Stimulated activated memory B cell treated with anti-CD40 and anti-IgM and Interleukin-4, amounts not matched to agents 10 μg/mL and 1 μg/mL and 100 μg/mL, for 72 hours (primary cell): Measurements from ENCODE around the gene ARG1.
"Not testable (repeated sequence)": the region's sequence is repeated elsewhere in the genome, so short reads cannot be mapped to it uniquely, and the experiment has no call there.

Experiments
- ATAC-seq: fragments of 150-1000 bp; cut with Tn5 transposase; 2 replicates; pipeline ENCODE4 v1.10.0; 2021
- H3K27ac Mint-ChIP-seq: one replicate; pipeline ENCODE4 v1.8.0; 2022; ENCODE audit warnings: mild to moderate bottlenecking, mixed read lengths
- H3K27me3 Mint-ChIP-seq: one replicate; pipeline ENCODE4 v1.8.0; 2022; ENCODE audit warnings: mixed read lengths
- H3K36me3 Mint-ChIP-seq: one replicate; pipeline ENCODE4 v1.8.0; 2022; ENCODE audit warnings: mixed read lengths
- H3K4me1 Mint-ChIP-seq: one replicate; pipeline ENCODE4 v1.8.0; 2022; ENCODE audit warnings: mixed read lengths
- H3K4me3 Mint-ChIP-seq: one replicate; pipeline ENCODE4 v1.8.0; 2022; ENCODE audit warnings: mild to moderate bottlenecking, moderate library complexity, mixed read lengths
- H3K9me3 Mint-ChIP-seq: one replicate; pipeline ENCODE4 v1.8.0; 2022; ENCODE audit warnings: mixed read lengths

The ARG1 gene

GRCh38 chr6:131572686-131573415, at the start of gene ARG1:
ARG1 (plus strand) TSS chr6:131573226; CDS start chr6:131573283, 57 bp downstream.
- ATAC-seq, result no peak
- peaks cover 54% of the 10 kb centered on the region for H3K36me3 Mint-ChIP-seq
- H3K27ac Mint-ChIP-seq, result no peak within 1 kb of the TSS
- H3K9me3 Mint-ChIP-seq, result no peaks in the 10 kb centered on the region
- no peaks in the 10 kb centered on the region for H3K4me1 Mint-ChIP-seq
- H3K27me3 Mint-ChIP-seq, result no peaks in the 10 kb centered on the region
- no peak within 1 kb of the TSS for H3K4me3 Mint-ChIP-seq

- H3K4me1 Mint-ChIP-seq, result no peaks in the 10 kb centered on the region
- no peak for ATAC-seq
- no peak overlapping the region for H3K4me3 Mint-ChIP-seq
- H3K9me3 Mint-ChIP-seq, result peaks cover 2% of the 10 kb centered on the region
- H3K36me3 Mint-ChIP-seq, result no peaks in the 10 kb centered on the region
- H3K27me3 Mint-ChIP-seq, result no peaks in the 10 kb centered on the region
- H3K27ac Mint-ChIP-seq, result no peak overlapping the region
Measured at GRCh38 chr6:131523988-131524673, 48.9 kb upstream of the ARG1 start.

GRCh38 chr6:131524695-131525336, 48.2 kb upstream of the ARG1 start:
- Mint-ChIP-seq H3K4me1 (no peaks in the 10 kb centered on the region), H3K9me3 (peaks cover 2% of the 10 kb centered on the region), H3K4me3 (no peak overlapping the region), H3K27me3 (no peaks in the 10 kb centered on the region), H3K27ac (no peak overlapping the region), H3K36me3 (no peaks in the 10 kb centered on the region)
- ATAC-seq, result no peak

GRCh38 chr6:131530936-131531335, 42.1 kb upstream of the ARG1 start:
- not testable (repeated sequence) for H3K4me1 Mint-ChIP-seq, H3K27ac Mint-ChIP-seq, H3K36me3 Mint-ChIP-seq, H3K4me3 Mint-ChIP-seq, H3K9me3 Mint-ChIP-seq, ATAC-seq
- peaks cover 14% of the 10 kb centered on the region for H3K27me3 Mint-ChIP-seq

GRCh38 chr6:131531681-131532080, 41.3 kb upstream of the ARG1 start:
- peaks cover 14% of the 10 kb centered on the region for H3K27me3 Mint-ChIP-seq
- not testable (repeated sequence) for H3K27ac Mint-ChIP-seq, ATAC-seq, H3K4me1 Mint-ChIP-seq, H3K36me3 Mint-ChIP-seq, H3K9me3 Mint-ChIP-seq, H3K4me3 Mint-ChIP-seq

GRCh38 chr6:131532580-131533039, 40.4 kb upstream of the ARG1 start:
- Mint-ChIP-seq H3K36me3 (no peaks in the 10 kb centered on the region), H3K4me1 (peaks cover 9% of the 10 kb centered on the region), H3K27ac (no peak overlapping the region), H3K27me3 (peaks cover 14% of the 10 kb centered on the region), H3K4me3 (no peak overlapping the region), H3K9me3 (no peaks in the 10 kb centered on the region)
- ATAC-seq, result peak; percentile 76

GRCh38 chr6:131538615-131539014, 34.4 kb upstream of the ARG1 start:
- H3K27ac Mint-ChIP-seq, H3K4me1 Mint-ChIP-seq, H3K9me3 Mint-ChIP-seq, ATAC-seq, H3K4me3 Mint-ChIP-seq, H3K36me3 Mint-ChIP-seq: not testable (repeated sequence)
- H3K27me3 Mint-ChIP-seq, result peaks cover 31% of the 10 kb centered on the region

GRCh38 chr6:131545317-131545716, 27.7 kb upstream of the ARG1 start:
- no peak overlapping the region for H3K27ac Mint-ChIP-seq
- H3K9me3 Mint-ChIP-seq, result no peaks in the 10 kb centered on the region
- H3K36me3 Mint-ChIP-seq, result no peaks in the 10 kb centered on the region
- peaks cover 12% of the 10 kb centered on the region for H3K27me3 Mint-ChIP-seq
- no peak overlapping the region for H3K4me3 Mint-ChIP-seq
- no peak for ATAC-seq
- H3K4me1 Mint-ChIP-seq, result no peaks in the 10 kb centered on the region

- H3K27me3 Mint-ChIP-seq, result no peaks in the 10 kb centered on the region
- H3K27ac Mint-ChIP-seq, result no peak overlapping the region
- no peaks in the 10 kb centered on the region for H3K4me1 Mint-ChIP-seq
- no peaks in the 10 kb centered on the region for H3K9me3 Mint-ChIP-seq
- no peaks in the 10 kb centered on the region for H3K36me3 Mint-ChIP-seq
- no peak for ATAC-seq
- no peak overlapping the region for H3K4me3 Mint-ChIP-seq
Measured at GRCh38 chr6:131547488-131547887, 25.5 kb upstream of the ARG1 start.

GRCh38 chr6:131548441-131548840, 24.6 kb upstream of the ARG1 start:
- H3K36me3 Mint-ChIP-seq, result no peaks in the 10 kb centered on the region
- H3K27me3 Mint-ChIP-seq, result no peaks in the 10 kb centered on the region
- H3K4me1 Mint-ChIP-seq, result no peaks in the 10 kb centered on the region
- H3K4me3 Mint-ChIP-seq, result no peak overlapping the region
- H3K27ac Mint-ChIP-seq, result no peak overlapping the region
- no peaks in the 10 kb centered on the region for H3K9me3 Mint-ChIP-seq
- ATAC-seq, result no peak

GRCh38 chr6:131549811-131550210, 23.2 kb upstream of the ARG1 start:
- no peaks in the 10 kb centered on the region for H3K27me3 Mint-ChIP-seq
- H3K27ac Mint-ChIP-seq, result no peak overlapping the region
- no peak overlapping the region for H3K4me3 Mint-ChIP-seq
- no peaks in the 10 kb centered on the region for H3K36me3 Mint-ChIP-seq
- ATAC-seq, result no peak
- no peaks in the 10 kb centered on the region for H3K9me3 Mint-ChIP-seq
- H3K4me1 Mint-ChIP-seq, result no peaks in the 10 kb centered on the region

GRCh38 chr6:131551902-131552301, 21.1 kb upstream of the ARG1 start:
- H3K36me3 Mint-ChIP-seq, result no peaks in the 10 kb centered on the region
- no peaks in the 10 kb centered on the region for H3K4me1 Mint-ChIP-seq
- ATAC-seq, result no peak
- no peaks in the 10 kb centered on the region for H3K27me3 Mint-ChIP-seq
- no peak overlapping the region for H3K27ac Mint-ChIP-seq
- H3K4me3 Mint-ChIP-seq, result no peak overlapping the region
- no peaks in the 10 kb centered on the region for H3K9me3 Mint-ChIP-seq

- no peak for ATAC-seq
- Mint-ChIP-seq H3K27ac (no peak overlapping the region), H3K4me3 (no peak overlapping the region), H3K4me1 (no peaks in the 10 kb centered on the region), H3K36me3 (no peaks in the 10 kb centered on the region), H3K9me3 (no peaks in the 10 kb centered on the region), H3K27me3 (no peaks in the 10 kb centered on the region)
Measured at GRCh38 chr6:131552572-131552971, 20.5 kb upstream of the ARG1 start.

- Mint-ChIP-seq H3K27ac (no peak overlapping the region), H3K4me3 (no peak overlapping the region), H3K9me3 (no peaks in the 10 kb centered on the region), H3K36me3 (no peaks in the 10 kb centered on the region), H3K27me3 (no peaks in the 10 kb centered on the region), H3K4me1 (no peaks in the 10 kb centered on the region)
- no peak for ATAC-seq
Measured at GRCh38 chr6:131555992-131556391, 17.0 kb upstream of the ARG1 start.

- no peak for ATAC-seq
- no peaks in the 10 kb centered on the region for H3K36me3 Mint-ChIP-seq
- no peaks in the 10 kb centered on the region for H3K4me1 Mint-ChIP-seq
- H3K27ac Mint-ChIP-seq, result no peak overlapping the region
- H3K9me3 Mint-ChIP-seq, result no peaks in the 10 kb centered on the region
- no peak overlapping the region for H3K4me3 Mint-ChIP-seq
- no peaks in the 10 kb centered on the region for H3K27me3 Mint-ChIP-seq
Measured at GRCh38 chr6:131558922-131559321, 14.1 kb upstream of the ARG1 start.
